ENCODE results near the gene KIF15. TPM values are rescaled to one million over a fixed set of nuclear protein-coding genes. Genes with fewer than 3 reads are reported as not detected.

Gene KIF15
- total RNA-seq, 1 experiment from 2014 or later: 25.3 TPM

- Histone ChIP-seq H3K4me1 (no peaks in the 10 kb centered on the region), H3K9me3 (no peaks in the 10 kb centered on the region), H3K36me3 (ENCODE audit: control insufficient read depth, insufficient read depth, low read length) (no peaks in the 10 kb centered on the region), H3K4me3 (ENCODE audit: low read depth, low read length) (no peak overlapping the region), H3K27me3 (replicated peaks; ENCODE audit: control insufficient read depth, insufficient read depth, low read length) (no peaks in the 10 kb centered on the region)
- Mint-ChIP-seq H3K4me1 (ENCODE audit: low read depth, unreplicated experiment) (no peaks in the 10 kb centered on the region), H3K36me3 (ENCODE audit: insufficient read depth, unreplicated experiment) (peaks cover 48% of the 10 kb centered on the region), H3K4me3 (ENCODE audit: unreplicated experiment) (no peak overlapping the region), H3K9me3 (ENCODE audit: unreplicated experiment) (peaks cover 9% of the 10 kb centered on the region), H3K27ac (ENCODE audit: unreplicated experiment) (no peak overlapping the region), H3K27me3 (ENCODE audit: insufficient read depth, unreplicated experiment) (no peaks in the 10 kb centered on the region)
- CTCF ChIA-PET: no interaction called here
- intact Hi-C loops (cut with micrococcal nuclease; ENCODE audit: unreplicated experiment): no loop called here
- TF ChIP-seq CTCF (IDR thresholded peaks at IDR 0.05; ENCODE audit: insufficient read depth in 1 of 2, low read depth in 1 of 2, low read length in 1 of 2, severe bottlenecking in 1 of 2, unreplicated experiment in 1 of 2): no peak
- POLR2A ChIA-PET: no interaction called here
- DNase-seq: no peak
- no TSS peak for BruUV-seq (replicated peaks)
Measured at GRCh38 chr3:44827196-44827595, 65.6 kb downstream of the KIF15 start.

GRCh38 chr3:44831232-44831631 lies 69.6 kb downstream of the KIF15 start:
- DNase-seq: no peak
- Mint-ChIP-seq H3K27me3 (ENCODE audit: insufficient read depth, unreplicated experiment) (no peaks in the 10 kb centered on the region), H3K36me3 (ENCODE audit: insufficient read depth, unreplicated experiment) (peaks cover 29% of the 10 kb centered on the region), H3K27ac (ENCODE audit: unreplicated experiment) (no peak overlapping the region), H3K4me3 (ENCODE audit: unreplicated experiment) (no peak overlapping the region), H3K9me3 (ENCODE audit: unreplicated experiment) (peaks cover 11% of the 10 kb centered on the region), H3K4me1 (ENCODE audit: low read depth, unreplicated experiment) (no peaks in the 10 kb centered on the region)
- TF ChIP-seq CTCF (IDR thresholded peaks at IDR 0.05; ENCODE audit: insufficient read depth in 1 of 2, low read depth in 1 of 2, low read length in 1 of 2, severe bottlenecking in 1 of 2, unreplicated experiment in 1 of 2): no peak
- no TSS peak for BruUV-seq (replicated peaks)
- H3K36me3 ChIP-seq (ENCODE audit: control insufficient read depth, insufficient read depth, low read length): no peaks in the 10 kb centered on the region
- ChIA-PET POLR2A (no interaction called here), CTCF (no interaction called here)
- H3K9me3 ChIP-seq: peaks cover 10% of the 10 kb centered on the region
- intact Hi-C loops (cut with micrococcal nuclease; ENCODE audit: unreplicated experiment): no loop called here
- H3K4me3 ChIP-seq (ENCODE audit: low read depth, low read length): no peak overlapping the region
- no peaks in the 10 kb centered on the region for H3K27me3 ChIP-seq (replicated peaks; ENCODE audit: control insufficient read depth, insufficient read depth, low read length)
- H3K4me1 ChIP-seq: no peaks in the 10 kb centered on the region

- no peaks in the 10 kb centered on the region for H3K4me1 ChIP-seq
- H3K36me3 ChIP-seq (ENCODE audit: control insufficient read depth, insufficient read depth, low read length): no peaks in the 10 kb centered on the region
- BruUV-seq (replicated peaks): no TSS peak
- intact Hi-C loops (cut with micrococcal nuclease; ENCODE audit: unreplicated experiment): no loop called here
- Mint-ChIP-seq H3K27ac (ENCODE audit: unreplicated experiment) (no peak overlapping the region), H3K36me3 (ENCODE audit: insufficient read depth, unreplicated experiment) (peaks cover 31% of the 10 kb centered on the region), H3K27me3 (ENCODE audit: insufficient read depth, unreplicated experiment) (no peaks in the 10 kb centered on the region), H3K4me1 (ENCODE audit: low read depth, unreplicated experiment) (no peaks in the 10 kb centered on the region), H3K9me3 (ENCODE audit: unreplicated experiment) (peaks cover 19% of the 10 kb centered on the region), H3K4me3 (ENCODE audit: unreplicated experiment) (no peak overlapping the region)
- H3K27me3 ChIP-seq (replicated peaks; ENCODE audit: control insufficient read depth, insufficient read depth, low read length): no peaks in the 10 kb centered on the region
- ChIA-PET POLR2A (interaction anchor here (0.6 kb wide), 1 partner anchor 83 kb away, joined by 4 read pairs; no protein-coding TSS in a partner anchor), CTCF (no interaction called here)
- no peak for TF ChIP-seq CTCF (IDR thresholded peaks at IDR 0.05; ENCODE audit: insufficient read depth in 1 of 2, low read depth in 1 of 2, low read length in 1 of 2, severe bottlenecking in 1 of 2, unreplicated experiment in 1 of 2)
- no peak for DNase-seq
- no peak overlapping the region for H3K4me3 ChIP-seq (ENCODE audit: low read depth, low read length)
- peaks cover 10% of the 10 kb centered on the region for H3K9me3 ChIP-seq
Measured at GRCh38 chr3:44832032-44832431, 70.4 kb downstream of the KIF15 start.
